HG03378 (cell line): ENCODE results near the gene PPWD1.

Experiments used
- ATAC-seq: cut with Tn5 transposase; IDR thresholded peaks from one replicate; pipeline ENCODE4 v1.9.1; 2021; ENCODE audit warnings: mild to moderate bottlenecking, moderate library complexity; ENCODE audit not compliant: unreplicated experiment

Gene PPWD1

GRCh38 chr5:65623482-65623881 is 60.4 kb downstream of the PPWD1 start:
- ATAC-seq: no peak

GRCh38 chr5:65624025-65624570 is 61.0 kb downstream of the PPWD1 start, which contains the start of gene TRIM23:
TSS of gene TRIM23 (minus strand) at chr5:65624333. CDS start at chr5:65624274, 59 bp downstream.
- peak; percentile 87 for ATAC-seq

- ATAC-seq: peak; percentile 77
Observed at GRCh38 chr5:65624571-65625555, 61.8 kb downstream of the PPWD1 start, which contains the start of the genes SHLD3 and TRAPPC13. TSS of gene SHLD3 (plus strand) at chr5:65625027. CDS start at chr5:65629588, 4,561 bp downstream. TSS of gene TRAPPC13 (plus strand) at chr5:65625027. CDS start at chr5:65625061, 34 bp downstream.

GRCh38 chr5:65625743-65626142 is 62.6 kb downstream of the PPWD1 start:
- no peak for ATAC-seq

- ATAC-seq: no peak
Observed at GRCh38 chr5:65630981-65631380, 67.9 kb downstream of the PPWD1 start.
